ENCODE measurements around the gene SPATA4.

The SPATA4 gene

DNA sequence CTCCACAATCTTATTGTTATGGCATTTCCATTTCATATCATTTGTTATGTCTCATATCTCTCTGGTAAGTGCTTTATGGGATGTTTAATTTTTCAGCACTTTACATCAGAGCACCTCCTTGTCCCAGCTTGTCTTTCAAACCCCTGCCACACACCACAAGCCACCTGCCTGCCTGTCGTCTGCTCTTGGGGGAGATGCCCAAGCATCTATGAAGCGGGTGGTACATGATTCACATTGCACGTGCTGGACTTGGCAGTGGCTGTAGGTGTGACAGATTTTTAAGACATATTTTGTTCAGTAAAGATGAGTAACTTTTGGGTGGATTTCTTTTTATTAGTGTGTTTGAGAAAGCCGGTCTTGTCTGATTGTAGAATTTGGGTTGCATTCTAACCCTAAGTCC, 14.2 kb upstream of the SPATA4 start:
- H3K4me3 ChIP-seq (ENCODE audit: low read length), result no peak overlapping the region

DNA sequence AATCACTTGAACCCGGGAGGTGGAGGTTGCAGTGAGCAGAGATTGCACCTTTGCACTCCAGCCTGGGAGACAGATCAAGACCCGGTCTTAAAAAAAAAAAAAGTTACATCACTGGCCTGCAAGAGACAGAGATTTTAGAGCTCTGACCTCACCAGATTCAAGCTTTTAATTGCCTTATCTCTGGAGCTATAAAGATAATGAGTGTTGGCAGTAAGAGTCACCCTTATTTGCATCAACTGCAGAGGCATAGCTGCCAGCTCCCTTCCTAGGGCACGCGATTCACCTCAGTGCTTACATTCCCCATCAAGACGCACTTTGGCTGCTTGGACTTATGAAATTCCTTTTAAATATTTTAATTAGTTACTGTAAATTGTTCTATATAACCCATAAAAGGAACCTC, 12.5 kb upstream of the SPATA4 start:
- H3K4me3 ChIP-seq (ENCODE audit: low read length), result no peak overlapping the region
- no peak for TF ChIP-seq ZNF274 (IDR thresholded peaks at IDR 0.05; ENCODE audit: low read depth, low read length)

More for the DNA sequence above, 14.2 kb upstream of the SPATA4 start:
- no peak for TF ChIP-seq ZNF274 (IDR thresholded peaks at IDR 0.05; ENCODE audit: low read depth, low read length)

DNA sequence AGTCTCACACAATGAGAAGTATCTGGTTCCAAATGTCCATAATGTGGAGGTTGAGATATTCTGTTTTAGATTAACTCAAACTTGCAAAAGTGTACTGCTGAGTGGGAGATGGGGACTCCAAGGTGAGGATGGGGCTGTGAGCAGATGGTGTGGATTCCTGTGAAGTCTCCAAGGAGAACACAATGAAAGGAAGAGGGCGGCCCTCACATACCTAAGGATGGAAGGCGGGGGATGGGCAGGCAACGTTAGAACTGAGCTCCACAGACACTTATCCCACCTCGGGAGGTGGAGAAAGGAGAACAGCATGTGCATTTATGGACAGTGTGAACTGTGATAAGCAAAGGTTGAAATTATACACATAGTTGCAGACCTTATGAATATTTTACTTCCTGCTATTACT, 9.9 kb upstream of the SPATA4 start:
- TF ChIP-seq ZNF274 (IDR thresholded peaks at IDR 0.05; ENCODE audit: low read depth, low read length), result no peak

DNA sequence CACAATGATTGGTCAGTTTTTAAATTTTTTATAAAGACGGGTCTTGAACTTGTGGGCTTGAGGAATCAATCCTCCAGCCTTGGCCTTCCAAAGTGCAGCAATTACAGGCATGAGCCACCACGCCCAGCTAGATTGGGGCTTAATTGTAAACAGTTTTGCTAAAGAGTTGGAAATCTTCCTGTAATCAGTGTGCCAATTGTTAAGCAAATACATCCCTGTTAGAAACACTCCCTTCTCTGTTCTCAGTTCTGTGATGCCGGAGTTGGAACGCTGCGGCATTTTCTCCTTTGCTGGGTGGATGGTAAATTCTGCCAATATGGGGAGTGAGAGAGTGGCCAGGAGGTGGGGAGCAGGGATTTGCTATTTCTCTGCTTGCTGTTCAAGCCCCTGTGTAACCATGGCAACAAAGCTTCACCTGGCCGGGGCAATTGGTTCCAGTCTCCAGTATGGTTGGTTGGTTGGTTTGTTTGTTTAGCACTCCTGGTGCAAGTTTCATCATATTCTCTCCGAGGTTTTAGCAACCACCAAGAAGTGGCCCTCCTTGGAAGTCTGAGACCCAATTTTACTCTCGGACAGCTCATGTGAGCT, 3.0 kb upstream of the SPATA4 start:
- TF ChIP-seq ZNF274 (IDR thresholded peaks at IDR 0.05; ENCODE audit: low read depth, low read length), result no peak
- no peak overlapping the region for H3K4me3 ChIP-seq (ENCODE audit: low read length)

More for the DNA sequence above, 9.9 kb upstream of the SPATA4 start:
- no peak overlapping the region for H3K4me3 ChIP-seq (ENCODE audit: low read length)

DNA sequence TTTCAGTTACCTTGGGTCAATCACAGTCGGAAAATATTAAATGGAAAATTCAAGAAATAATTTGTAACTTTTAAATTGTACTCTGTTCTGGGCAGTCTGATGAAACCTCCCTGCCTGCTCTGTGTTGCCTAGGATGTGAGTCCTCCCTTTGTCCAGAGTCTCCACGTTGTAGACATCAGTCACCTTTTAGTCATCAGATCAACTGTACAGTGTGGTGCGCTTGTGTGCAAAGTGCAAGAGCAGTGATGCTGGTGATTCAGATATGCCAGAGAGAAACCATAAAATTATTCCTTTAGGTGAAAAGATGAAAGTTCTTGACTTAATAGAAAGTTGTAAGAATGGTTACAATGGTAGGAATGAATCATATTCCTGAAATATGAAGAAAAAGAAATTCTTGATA, 1.4 kb downstream of the SPATA4 start:
- no peak overlapping the region for H3K4me3 ChIP-seq (ENCODE audit: low read length)
- no peak for TF ChIP-seq ZNF274 (IDR thresholded peaks at IDR 0.05; ENCODE audit: low read depth, low read length)

DNA sequence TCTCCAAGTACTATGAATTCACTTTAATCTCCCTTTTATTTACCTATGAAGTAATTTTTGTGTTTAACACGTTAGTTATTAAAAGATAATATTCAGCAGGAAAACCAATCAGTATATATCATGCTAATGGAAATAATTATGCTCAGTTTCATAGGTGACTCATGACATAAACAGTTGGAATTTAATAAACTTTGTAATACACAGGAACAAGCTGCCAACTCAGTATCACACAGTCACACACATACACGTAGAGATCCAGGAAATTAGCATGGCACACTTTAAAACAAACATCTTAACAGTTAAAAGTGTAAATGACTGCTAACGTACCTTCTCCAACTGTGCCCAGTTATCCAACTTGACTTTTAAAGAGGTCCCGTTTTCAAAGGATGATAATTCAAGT, 2.3 kb downstream of the SPATA4 start:
- H3K4me3 ChIP-seq (ENCODE audit: low read length), result no peak overlapping the region
- no peak for TF ChIP-seq ZNF274 (IDR thresholded peaks at IDR 0.05; ENCODE audit: low read depth, low read length)

DNA sequence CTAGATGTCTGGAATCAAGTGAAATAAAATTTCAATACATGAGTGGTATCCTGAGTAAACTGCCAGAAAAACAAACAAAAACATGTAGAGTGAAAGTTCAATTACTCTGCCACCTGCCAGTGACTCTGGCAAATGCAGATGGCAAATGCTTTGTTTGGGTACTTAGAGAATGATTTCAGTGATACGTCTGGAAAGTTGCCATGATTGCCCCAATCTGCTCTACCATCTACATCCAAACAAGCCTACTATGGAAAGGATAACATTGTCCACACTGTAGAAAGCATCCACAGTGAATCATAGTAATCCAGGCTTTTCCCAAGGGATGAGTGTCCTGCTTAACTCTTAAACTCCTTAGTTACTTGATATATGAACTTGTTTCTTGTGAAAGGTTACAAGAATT, 3.4 kb downstream of the SPATA4 start:
- no peak overlapping the region for H3K4me3 ChIP-seq (ENCODE audit: low read length)
- no peak for TF ChIP-seq ZNF274 (IDR thresholded peaks at IDR 0.05; ENCODE audit: low read depth, low read length)

DNA sequence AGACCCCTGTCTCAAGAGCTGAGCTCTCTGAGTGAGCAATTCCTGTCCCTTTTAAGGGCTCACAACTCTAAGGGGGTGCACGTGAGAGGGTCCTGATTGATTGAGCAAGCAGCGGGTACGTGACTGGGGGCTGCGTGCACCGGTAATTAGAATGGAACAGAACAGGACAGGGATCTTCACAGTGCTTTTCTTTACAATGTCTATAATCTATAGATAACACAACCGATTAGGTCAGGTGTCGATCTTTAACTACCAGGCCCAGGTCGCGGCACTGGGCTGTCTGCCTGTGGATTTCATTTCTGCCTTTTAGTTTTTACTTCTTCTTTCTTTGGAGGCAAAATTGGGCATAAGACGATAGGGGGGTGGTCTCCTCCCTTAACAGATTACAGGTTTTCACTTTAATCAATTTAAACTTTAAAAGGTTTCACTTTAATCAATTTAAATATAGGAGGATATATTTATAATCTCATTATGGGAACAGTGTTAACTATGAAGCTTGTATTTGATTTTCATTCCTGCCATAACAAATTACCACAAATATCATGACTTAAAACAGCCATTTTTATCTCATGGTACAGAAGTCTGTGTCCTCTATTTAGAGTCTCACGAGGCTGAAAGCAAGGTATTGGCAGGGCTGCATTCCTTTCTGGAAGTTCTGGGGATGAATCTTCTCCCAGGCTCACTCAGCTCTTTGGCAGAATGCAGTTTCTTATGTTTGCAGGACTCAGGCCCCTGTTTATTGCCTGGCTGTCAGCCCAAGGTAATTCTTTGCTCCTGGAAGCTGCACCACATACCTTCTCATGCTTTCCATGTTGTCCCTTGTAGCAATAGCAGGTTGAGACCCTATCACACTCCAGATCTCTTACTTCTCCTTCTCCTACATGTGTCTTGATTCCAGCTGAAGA, 5.2 kb downstream of the SPATA4 start:
- no peak overlapping the region for H3K4me3 ChIP-seq (ENCODE audit: low read length)
- no peak for TF ChIP-seq ZNF274 (IDR thresholded peaks at IDR 0.05; ENCODE audit: low read depth, low read length)

DNA sequence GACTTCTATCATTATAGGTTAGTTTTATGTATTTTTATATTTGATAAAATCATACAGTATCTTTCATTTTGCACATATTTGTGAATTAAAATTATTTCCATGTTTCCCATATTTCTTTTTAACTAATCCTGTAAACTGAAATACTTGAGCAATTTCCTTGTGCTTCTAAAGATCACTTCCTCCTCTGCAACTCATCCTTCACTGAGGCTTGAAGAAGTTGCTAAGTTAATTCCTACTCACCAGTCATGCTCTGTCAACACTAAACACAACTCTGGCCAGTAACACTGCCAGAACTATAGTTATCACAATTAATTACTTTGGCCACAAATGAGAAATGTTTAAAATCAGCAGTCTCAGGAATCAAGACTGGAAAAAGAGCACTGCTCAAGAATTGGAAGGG, 6.7 kb downstream of the SPATA4 start:
- TF ChIP-seq ZNF274 (IDR thresholded peaks at IDR 0.05; ENCODE audit: low read depth, low read length), result no peak
- no peak overlapping the region for H3K4me3 ChIP-seq (ENCODE audit: low read length)

DNA sequence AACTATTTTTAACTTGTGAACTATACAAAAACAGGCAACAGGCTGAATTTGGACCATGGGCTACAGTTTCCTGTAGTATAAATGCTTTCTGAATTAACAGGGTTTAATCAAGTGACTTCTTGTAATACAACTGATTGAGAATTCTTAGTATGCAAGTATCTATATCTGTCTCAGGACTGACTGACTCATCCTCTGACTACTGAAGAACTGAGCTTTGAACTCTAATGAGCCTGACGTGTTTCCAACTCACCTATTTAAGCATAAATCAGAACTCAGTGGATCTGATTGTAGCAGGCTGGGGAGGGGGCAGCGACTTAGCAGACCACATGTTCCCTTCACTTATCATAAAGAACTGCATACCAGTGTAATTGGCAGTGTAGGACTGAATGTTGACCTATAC, 7.8 kb downstream of the SPATA4 start:
- no peak for TF ChIP-seq ZNF274 (IDR thresholded peaks at IDR 0.05; ENCODE audit: low read depth, low read length)
- H3K4me3 ChIP-seq (ENCODE audit: low read length), result no peak overlapping the region

DNA sequence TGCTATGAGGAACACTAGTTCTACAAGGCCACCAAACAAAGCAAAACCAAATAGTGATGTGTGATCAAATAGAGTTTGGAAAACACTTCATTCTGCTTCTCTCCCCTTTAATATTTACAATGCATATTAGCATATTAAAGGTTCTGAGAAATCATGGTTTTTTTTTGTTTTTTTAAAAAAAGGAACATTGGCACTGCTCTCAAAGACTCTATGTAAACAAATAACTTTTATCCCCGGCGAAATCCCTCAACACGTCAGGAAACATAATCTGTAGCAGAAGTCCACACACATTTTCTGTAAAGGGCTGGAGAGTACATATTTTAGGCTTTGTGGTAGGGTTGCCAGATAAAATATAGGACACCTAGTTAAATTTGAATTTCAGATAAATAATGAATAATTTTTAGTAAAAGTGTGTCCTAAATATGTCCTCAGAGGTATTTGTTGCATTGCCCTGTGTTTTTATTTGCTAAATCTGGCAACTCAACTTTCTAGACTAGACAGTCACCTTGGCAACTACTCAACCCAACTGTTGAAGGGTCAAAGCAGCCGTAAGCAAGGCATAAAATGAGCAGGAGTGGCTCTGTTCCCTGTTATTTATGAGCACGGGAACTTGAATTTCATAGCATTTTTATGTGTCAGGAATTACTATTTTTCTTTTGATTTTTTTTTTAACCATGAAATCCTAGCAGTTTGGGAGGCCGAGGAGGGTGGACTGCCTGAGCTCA, 8.6 kb downstream of the SPATA4 start:
- no peak overlapping the region for H3K4me3 ChIP-seq (ENCODE audit: low read length)
- no peak for TF ChIP-seq ZNF274 (IDR thresholded peaks at IDR 0.05; ENCODE audit: low read depth, low read length)

DNA sequence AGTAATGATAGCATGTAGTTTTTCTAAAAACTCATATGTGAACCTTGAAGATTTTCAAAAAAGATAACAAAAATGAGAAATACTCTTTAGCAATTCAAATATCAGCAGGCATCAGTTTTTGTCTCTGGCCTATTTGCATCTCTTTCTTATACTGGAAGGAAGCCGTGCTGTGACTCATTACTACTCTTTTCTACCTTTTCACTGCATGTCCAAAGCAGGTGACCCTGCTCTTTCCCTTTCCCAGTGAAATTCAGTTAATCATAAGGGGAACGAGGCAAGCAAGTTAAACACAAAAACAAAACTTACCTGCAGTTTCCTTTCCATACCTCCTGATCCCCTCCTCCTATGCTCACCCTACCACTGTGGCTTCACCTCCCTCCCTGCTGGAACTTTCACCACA, 9.3 kb downstream of the SPATA4 start:
- no peak overlapping the region for H3K4me3 ChIP-seq (ENCODE audit: low read length)
- no peak for TF ChIP-seq ZNF274 (IDR thresholded peaks at IDR 0.05; ENCODE audit: low read depth, low read length)

DNA sequence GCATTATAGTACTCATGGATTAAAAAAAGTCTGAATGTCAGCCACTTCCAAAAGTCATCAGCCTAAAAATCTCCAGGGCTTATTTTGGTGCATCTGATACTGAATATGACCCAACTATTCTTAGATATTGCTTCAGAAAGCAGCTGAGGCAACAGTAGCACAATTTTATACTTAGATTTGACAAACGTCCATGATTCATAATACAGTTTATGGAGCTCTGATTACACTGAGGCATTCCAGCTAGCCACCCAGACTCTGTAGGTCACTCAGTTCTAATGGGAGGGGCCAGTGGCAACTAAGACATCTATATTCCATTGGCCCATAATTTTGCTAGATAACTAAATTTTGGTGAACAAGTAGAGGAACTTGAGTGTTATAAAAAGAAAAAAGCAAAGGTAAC, 10.3 kb downstream of the SPATA4 start:
- no peak for TF ChIP-seq ZNF274 (IDR thresholded peaks at IDR 0.05; ENCODE audit: low read depth, low read length)
- no peak overlapping the region for H3K4me3 ChIP-seq (ENCODE audit: low read length)

DNA sequence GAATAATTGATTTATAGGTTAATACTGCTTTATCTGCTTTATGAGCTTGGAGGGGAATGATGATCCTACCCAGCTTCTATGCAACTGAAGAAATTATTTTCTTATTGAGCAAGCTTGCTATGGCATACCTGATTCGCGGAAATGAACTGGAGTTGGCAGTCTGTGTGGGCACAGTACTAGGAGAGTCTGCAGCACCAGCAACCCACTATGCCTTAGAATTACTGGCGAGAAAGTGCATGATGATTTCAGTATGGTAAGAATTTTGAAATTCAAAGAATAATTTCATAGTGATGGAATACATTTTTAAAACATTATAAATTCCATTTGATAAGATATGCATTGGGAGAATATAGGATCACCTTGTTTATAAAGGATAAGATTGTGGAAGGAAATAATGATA, 32.3 kb downstream of the SPATA4 start:
- TF ChIP-seq ZNF274 (IDR thresholded peaks at IDR 0.05; ENCODE audit: low read depth, low read length), result no peak

DNA sequence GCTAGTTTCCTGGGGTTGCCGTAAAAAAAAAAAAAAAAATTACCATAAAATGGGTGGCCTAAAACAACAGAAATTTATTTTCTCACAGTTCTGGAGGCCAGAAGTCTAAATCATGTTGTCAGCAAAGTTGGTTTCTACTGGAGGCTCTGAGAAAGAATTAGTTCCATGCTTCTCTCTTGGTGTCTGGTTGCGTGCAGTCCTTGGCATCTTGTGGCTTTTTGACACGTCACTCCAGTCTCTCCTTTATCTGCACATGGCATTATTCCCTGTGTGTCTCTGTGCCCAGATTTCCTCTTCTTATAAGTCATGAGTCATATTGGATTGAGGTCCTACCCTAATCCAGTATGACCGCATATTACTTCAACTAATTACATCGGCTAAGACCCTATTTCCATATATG, 38.7 kb downstream of the SPATA4 start:
- no peak for TF ChIP-seq ZNF274 (IDR thresholded peaks at IDR 0.05; ENCODE audit: low read depth, low read length)
- no peak overlapping the region for H3K4me3 ChIP-seq (ENCODE audit: low read length)

More for the DNA sequence above, 32.3 kb downstream of the SPATA4 start:
- no peak overlapping the region for H3K4me3 ChIP-seq (ENCODE audit: low read length)
